WTC11 (cell line): ENCODE data around the gene SKIC8.

Source experiments
- FOXK1 ChIP-seq: sonication (generic); formaldehyde crosslinking; IDR thresholded peaks from 2 replicates; pipeline ENCODE4 v1.8.0; 2022; ENCODE audit warnings: mild to moderate bottlenecking, moderate library complexity, missing genetic modification reagents
- MYBL2 ChIP-seq: sonication (generic); formaldehyde crosslinking; IDR thresholded peaks from 2 replicates; pipeline ENCODE4 v1.8.1; 2023; ENCODE audit warnings: mild to moderate bottlenecking, moderate library complexity, missing genetic modification reagents
- TF ChIP-seq, protein P1 (sequence below): sonication (generic); formaldehyde crosslinking; IDR thresholded peaks from 2 replicates; pipeline ENCODE4 v1.8.1; 2023; ENCODE audit warnings: mild to moderate bottlenecking, missing genetic modification reagents
- TF ChIP-seq, protein P2 (sequence below): fragments of 200-600 bp; IDR thresholded peaks from 2 replicates; pipeline ENCODE4 v1.8.0; 2022; ENCODE audit warnings: antibody characterized with exemption
- TF ChIP-seq, protein P3 (sequence below): fragments of 250-450 bp; sonication (Bioruptor Pico); IDR thresholded peaks from 2 replicates; pipeline ENCODE4 v1.9.0; 2021; ENCODE audit warnings: mild to moderate bottlenecking

GRCh38 chr15:78249131-78249530 lies 50.3 kb downstream of the SKIC8 start:
- no peak for TF ChIP-seq MYBL2 (CRISPR knock-in tag)
- TF ChIP-seq, protein P1, sequence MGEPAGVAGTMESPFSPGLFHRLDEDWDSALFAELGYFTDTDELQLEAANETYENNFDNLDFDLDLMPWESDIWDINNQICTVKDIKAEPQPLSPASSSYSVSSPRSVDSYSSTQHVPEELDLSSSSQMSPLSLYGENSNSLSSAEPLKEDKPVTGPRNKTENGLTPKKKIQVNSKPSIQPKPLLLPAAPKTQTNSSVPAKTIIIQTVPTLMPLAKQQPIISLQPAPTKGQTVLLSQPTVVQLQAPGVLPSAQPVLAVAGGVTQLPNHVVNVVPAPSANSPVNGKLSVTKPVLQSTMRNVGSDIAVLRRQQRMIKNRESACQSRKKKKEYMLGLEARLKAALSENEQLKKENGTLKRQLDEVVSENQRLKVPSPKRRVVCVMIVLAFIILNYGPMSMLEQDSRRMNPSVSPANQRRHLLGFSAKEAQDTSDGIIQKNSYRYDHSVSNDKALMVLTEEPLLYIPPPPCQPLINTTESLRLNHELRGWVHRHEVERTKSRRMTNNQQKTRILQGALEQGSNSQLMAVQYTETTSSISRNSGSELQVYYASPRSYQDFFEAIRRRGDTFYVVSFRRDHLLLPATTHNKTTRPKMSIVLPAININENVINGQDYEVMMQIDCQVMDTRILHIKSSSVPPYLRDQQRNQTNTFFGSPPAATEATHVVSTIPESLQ (CRISPR knock-in tag), result no peak
- TF ChIP-seq, protein P2, sequence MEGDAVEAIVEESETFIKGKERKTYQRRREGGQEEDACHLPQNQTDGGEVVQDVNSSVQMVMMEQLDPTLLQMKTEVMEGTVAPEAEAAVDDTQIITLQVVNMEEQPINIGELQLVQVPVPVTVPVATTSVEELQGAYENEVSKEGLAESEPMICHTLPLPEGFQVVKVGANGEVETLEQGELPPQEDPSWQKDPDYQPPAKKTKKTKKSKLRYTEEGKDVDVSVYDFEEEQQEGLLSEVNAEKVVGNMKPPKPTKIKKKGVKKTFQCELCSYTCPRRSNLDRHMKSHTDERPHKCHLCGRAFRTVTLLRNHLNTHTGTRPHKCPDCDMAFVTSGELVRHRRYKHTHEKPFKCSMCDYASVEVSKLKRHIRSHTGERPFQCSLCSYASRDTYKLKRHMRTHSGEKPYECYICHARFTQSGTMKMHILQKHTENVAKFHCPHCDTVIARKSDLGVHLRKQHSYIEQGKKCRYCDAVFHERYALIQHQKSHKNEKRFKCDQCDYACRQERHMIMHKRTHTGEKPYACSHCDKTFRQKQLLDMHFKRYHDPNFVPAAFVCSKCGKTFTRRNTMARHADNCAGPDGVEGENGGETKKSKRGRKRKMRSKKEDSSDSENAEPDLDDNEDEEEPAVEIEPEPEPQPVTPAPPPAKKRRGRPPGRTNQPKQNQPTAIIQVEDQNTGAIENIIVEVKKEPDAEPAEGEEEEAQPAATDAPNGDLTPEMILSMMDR, result no peak
- no peak for TF ChIP-seq FOXK1 (CRISPR knock-in tag)
- TF ChIP-seq, protein P3, sequence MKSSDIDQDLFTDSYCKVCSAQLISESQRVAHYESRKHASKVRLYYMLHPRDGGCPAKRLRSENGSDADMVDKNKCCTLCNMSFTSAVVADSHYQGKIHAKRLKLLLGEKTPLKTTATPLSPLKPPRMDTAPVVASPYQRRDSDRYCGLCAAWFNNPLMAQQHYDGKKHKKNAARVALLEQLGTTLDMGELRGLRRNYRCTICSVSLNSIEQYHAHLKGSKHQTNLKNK, result no peak
